GM12878 (cell line): ENCODE measurements around the gene KCTD8. TPM values are rescaled to one million over a fixed set of nuclear protein-coding genes. Genes with fewer than 3 reads are reported as not detected.

Experiments used
- ATAC-seq: fragments of 200-7000 bp; cut with Tn5 transposase; 3 replicates; pipeline ENCODE4 v1.9.1; 2020; ENCODE audit warnings: mild to moderate bottlenecking, moderate library complexity
- BruUV-seq: library from RNA; stranded (reverse); fragments of 400-500 nt; replicated peaks from 2 replicates; lab custom pipeline; 2021; lab: Mats Ljungman, UMichigan
- CTCF ChIA-PET: fragments of 300-600 bp; sonication (Branson Sonifier 250); formaldehyde crosslinking; extraction: SDS; loops from one replicate; lab custom pipeline; 2021; ENCODE audit warnings: inconsistent platforms; lab: Yijun Ruan, JAX
- POLR2A ChIA-PET: fragments of 350-600 bp; formaldehyde crosslinking; extraction: SDS; loops from one replicate; lab custom pipeline; 2021; ENCODE audit warnings: inconsistent platforms; lab: Charles Lee
- RAD21 ChIA-PET: fragments of 300-600 bp; sonication (Branson Sonifier 250); formaldehyde crosslinking; loops from one replicate; lab custom pipeline; 2023; ENCODE audit warnings: antibody characterized with exemption; ENCODE audit not compliant: unreplicated experiment; lab: Charles Lee
- SMC1A ChIA-PET: fragments of 300-600 bp; sonication (Branson Sonifier 250); formaldehyde crosslinking; loops from one replicate; lab custom pipeline; 2023; ENCODE audit not compliant: unreplicated experiment, uncharacterized antibody; lab: Charles Lee
- DNase-seq: peaks from one replicate; pipeline ENCODE4 v3.0.0-alpha.2; 2011; ENCODE audit warnings: low read depth, low spot score
- FAIRE-seq: peaks from 3 replicates; lab custom pipeline; 2011; peaks lifted over from hg19 to GRCh38; lab: Jason Lieb, UNC
- H2AFZ ChIP-seq: 2 replicates; pipeline ENCODE4 v1.6.0; 2011; ENCODE audit warnings: low read depth, low read length, control low read depth; ENCODE audit not compliant: control insufficient read depth
- H3K27ac ChIP-seq: 2 replicates; pipeline ENCODE4 v1.5.1; 2011; ENCODE audit warnings: control low read depth; ENCODE audit not compliant: control insufficient read depth, insufficient read depth
- H3K27me3 ChIP-seq, 2 experiments: replicated peaks in 1 of 2; 2 replicates each; pipeline versions ENCODE4 v1.6.0 to v1.6.1; 2011; ENCODE audit warnings: low read length in 1 of 2; ENCODE audit not compliant: control insufficient read depth in 2 of 2, insufficient read depth in 2 of 2
- H3K36me3 ChIP-seq, 2 experiments: 2 replicates each; pipeline ENCODE4 v1.5.1; 2011; ENCODE audit warnings: low read length in 1 of 2; ENCODE audit not compliant: control insufficient read depth in 2 of 2, insufficient read depth in 2 of 2
- H3K4me1 ChIP-seq: 2 replicates; pipeline ENCODE4 v1.6.1; 2011; ENCODE audit warnings: mild to moderate bottlenecking, low read length, moderate library complexity, mixed read lengths; ENCODE audit not compliant: control insufficient read depth, insufficient read depth
- H3K4me2 ChIP-seq: 2 replicates; pipeline ENCODE4 v1.6.0; 2011; ENCODE audit warnings: control low read depth; ENCODE audit not compliant: control insufficient read depth, insufficient read depth
- H3K4me3 ChIP-seq: fragments of 200-600 bp; sonication (generic); 2 replicates; pipeline ENCODE4 v1.5.1; 2016
- H3K79me2 ChIP-seq: 2 replicates; pipeline ENCODE4 v1.6.0; 2011; ENCODE audit warnings: low read length; ENCODE audit not compliant: control insufficient read depth, insufficient read depth
- H3K9ac ChIP-seq: 2 replicates; pipeline ENCODE4 v1.8.0; 2011; ENCODE audit warnings: low read length, control low read depth, mixed read lengths; ENCODE audit not compliant: control insufficient read depth, insufficient read depth
- H3K9me3 ChIP-seq: replicated peaks from 3 replicates; pipeline ENCODE4 v1.5.1; 2011; ENCODE audit warnings: mild to moderate bottlenecking, low read length; ENCODE audit not compliant: control insufficient read depth, insufficient read depth
- H4K20me1 ChIP-seq: 2 replicates; pipeline ENCODE4 v1.6.0; 2011; ENCODE audit not compliant: control insufficient read depth, insufficient read depth
- CBFB ChIP-seq: IDR thresholded peaks from 2 replicates; pipeline ENCODE4 v1.6.1; 2016; ENCODE audit warnings: antibody characterized with exemption, low read depth
- CEBPB ChIP-seq, 2 experiments: fragments of 150-350 bp in 1 of 2; IDR thresholded peaks; 2 replicates each; pipeline ENCODE4 v1.6.1; 2012 to 2014; ENCODE audit warnings: low read depth in 2 of 2, low read length in 2 of 2, borderline replicate concordance in 1 of 2, inconsistent platforms in 1 of 2
- DPF2 ChIP-seq: fragments of 450-650 bp; IDR thresholded peaks from 2 replicates; pipeline ENCODE4 v1.6.1; 2017; ENCODE audit warnings: mild to moderate bottlenecking
- EP300 ChIP-seq, 2 experiments: fragments of 150-350 bp in 1 of 2; IDR thresholded peaks; 2 replicates each; pipeline ENCODE4 v1.6.1; 2011 to 2012; ENCODE audit warnings: low read depth in 2 of 2, low read length in 2 of 2, borderline replicate concordance in 1 of 2, improper control_type of control experiment in 1 of 2, inconsistent platforms in 1 of 2; ENCODE audit not compliant: control insufficient read depth in 1 of 2
- ETV6 ChIP-seq, 2 experiments: fragments of 450-650 bp in 1 of 2; IDR thresholded peaks in 1 of 2; conservative IDR thresholded peaks in 1 of 2; 2 replicates each; pipeline ENCODE4 v1.6.1; 2014; ENCODE audit warnings: antibody characterized with exemption in 1 of 2, borderline replicate concordance in 1 of 2, low read depth in 1 of 2, mild to moderate bottlenecking in 1 of 2, moderate library complexity in 1 of 2
- EZH2 ChIP-seq: IDR thresholded peaks from 2 replicates; pipeline ENCODE4 v1.6.1; 2012; ENCODE audit warnings: low read depth, mild to moderate bottlenecking, control low read depth, inconsistent platforms, low read length, borderline replicate concordance; ENCODE audit not compliant: control insufficient read depth
- HCFC1 ChIP-seq: fragments of 150-350 bp; IDR thresholded peaks from 2 replicates; pipeline ENCODE4 v1.6.1; 2014; ENCODE audit warnings: low read length
- MAX ChIP-seq: IDR thresholded peaks from 2 replicates; pipeline ENCODE4 v1.6.1; 2012; ENCODE audit warnings: low read depth, low read length, improper control_type of control experiment
- MEF2B ChIP-seq: fragments of 450-650 bp; IDR thresholded peaks from 2 replicates; pipeline ENCODE4 v1.6.1; 2018; ENCODE audit warnings: mild to moderate bottlenecking, moderate library complexity; ENCODE audit not compliant: partially characterized antibody, poor library complexity, severe bottlenecking
- MLLT1 ChIP-seq: fragments of 450-650 bp; IDR thresholded peaks from 2 replicates; pipeline ENCODE4 v1.6.1; 2016; ENCODE audit warnings: mild to moderate bottlenecking
- SMAD1 ChIP-seq: fragments of 450-650 bp; IDR thresholded peaks from 2 replicates; pipeline ENCODE4 v1.6.1; 2018; ENCODE audit warnings: mild to moderate bottlenecking, low read depth; ENCODE audit not compliant: partially characterized antibody
- TAF1 ChIP-seq: IDR thresholded peaks from 2 replicates; pipeline ENCODE4 v1.6.1; 2011; ENCODE audit warnings: mild to moderate bottlenecking, low read depth, low read length, borderline replicate concordance
- WGBS: methylation state at CpG from one replicate; pipeline ENCODE4 v1.1.6; 2016; ENCODE audit warnings: low lambda C conversion rate; ENCODE audit not compliant: insufficient replicate concordance, insufficient coverage; ENCODE audit errors: missing lambda C conversion rate; 5-methylcytosine and 5-hydroxymethylcytosine counted together
- in situ Hi-C: fragments of 300-500 bp; cut with MboI; formaldehyde crosslinking; loops from 9 replicates; pipeline ENCODE4 v1.14.3; 2018; ENCODE audit warnings: mixed read lengths
- intact Hi-C: fragments of 100-400 bp; cut with micrococcal nuclease; formaldehyde crosslinking; loops from one replicate; pipeline ENCODE4 v1.14.2; 2022; ENCODE audit not compliant: unreplicated experiment
- polyA plus RNA-seq, 11 experiments: library from polyadenylated mRNA; depleted of rRNA in 4 of 11; unstranded in 6 of 11; stranded (reverse) in 5 of 11; fragments of >200 nt; fragmentation: Nextera tagmentation in 4 of 11; fragmentation: Illumina TruSeq in 1 of 11; extraction: Ambion mirVana in 4 of 11; extraction: Trizol in 1 of 11; gene quantifications; 1 replicate in 1 of 11; 2 replicates in 10 of 11; pipeline versions ENCODE4 v1.2.1 to v1.2.3, GENCODE V29; 2011 to 2016; ENCODE audit warnings: inconsistent platforms in 2 of 11, missing spikeins in 2 of 11, low read depth in 1 of 11
- total RNA-seq, 4 experiments: library from RNA; depleted of rRNA in 3 of 4; stranded (reverse); fragments of >200 nt in 3 of 4; fragmentation: Illumina TruSeq in 1 of 4; extraction: Trizol in 1 of 4; gene quantifications; 2 replicates each; pipeline versions ENCODE4 v1.2.1 to v1.2.3, GENCODE V29; 2013 to 2021

The KCTD8 gene
- total and polyA plus RNA-seq, 10 of the 15 experiments (the other 5 are each of a cell fraction or from before 2014, with no cell fraction given) = 0.06 TPM; not detected in 9

- Histone ChIP-seq H3K4me3 (no peak overlapping the region), H2AFZ (no peak overlapping the region), H4K20me1 (no peaks in the 10 kb centered on the region), H3K27me3 (no peaks in the 10 kb centered on the region), H3K36me3 (no peaks in the 10 kb centered on the region), H3K4me2 (no peak overlapping the region), H3K9ac (no peak overlapping the region), H3K79me2 (no peaks in the 10 kb centered on the region), H3K4me1 (no peaks in the 10 kb centered on the region), H3K27ac (no peak overlapping the region), H3K9me3 (no peaks in the 10 kb centered on the region)
- BruUV-seq = no TSS peak
- no peak for DNase-seq
- WGBS = 6% methylated on average over 2 of the region's 2 CpGs
- POLR2A ChIA-PET = no interaction called here
- ATAC-seq = no peak
- no peak for TF ChIP-seq MLLT1
- TF ChIP-seq EP300 (IDR thresholded peaks at IDR 0.05; ENCODE audit: borderline replicate concordance in 1 of 2, control insufficient read depth in 1 of 2, low read depth in 2 of 2, low read length in 2 of 2) = no peak
- TF ChIP-seq TAF1 = no peak
- TF ChIP-seq CEBPB (IDR thresholded peaks at IDR 0.05; ENCODE audit: borderline replicate concordance in 1 of 2, low read depth in 2 of 2, low read length in 2 of 2) = no peak
- no peak for TF ChIP-seq MEF2B
- TF ChIP-seq CBFB = no peak
- no peak for TF ChIP-seq SMAD1
- no peak for TF ChIP-seq HCFC1
- TF ChIP-seq DPF2 = no peak
- TF ChIP-seq EZH2 = no peak
- no peak for TF ChIP-seq ETV6 (conservative IDR thresholded peaks at IDR 0.05 in 1 of 2, IDR thresholded peaks at IDR 0.05 in 1 of 2; ENCODE audit: borderline replicate concordance in 1 of 2, low read depth in 1 of 2)
- no peak for TF ChIP-seq MAX
- in situ Hi-C loops = no loop called here
- no peak for FAIRE-seq
- SMC1A ChIA-PET = interaction anchor here (1.1 kb wide), 1 partner anchor 17 kb away, joined by 3 read pairs; no protein-coding TSS in a partner anchor
- RAD21 ChIA-PET = no interaction called here
- intact Hi-C loops = no loop called here
- CTCF ChIA-PET = no interaction called here
Measured at GRCh38 chr4:44162538-44163270, 285.9 kb downstream of the KCTD8 start.
